HL-60 (cell line): Measurements from ENCODE around the gene SCG3.

Source experiments
- DNase-seq, 2 experiments: peaks; one replicate each; pipeline ENCODE4 v3.0.0-alpha.2; 2010 to 2020; ENCODE audit warnings: low read depth in 1 of 2, low spot score in 1 of 2
- H3K27ac ChIP-seq: fragments of 250-450 bp; sonication (Bioruptor Pico); replicated peaks from 2 replicates; pipeline ENCODE4 v1.5.1; 2020; ENCODE audit warnings: mild to moderate bottlenecking, moderate library complexity
- H3K27me3 ChIP-seq: fragments of 250-450 bp; sonication (Bioruptor Pico); 2 replicates; pipeline ENCODE4 v1.5.1; 2021; ENCODE audit warnings: mild to moderate bottlenecking, moderate library complexity; ENCODE audit not compliant: insufficient read depth, poor library complexity, severe bottlenecking
- H3K4me3 ChIP-seq: replicated peaks from 2 replicates; pipeline ENCODE4 v1.5.1; 2011; ENCODE audit warnings: mild to moderate bottlenecking, control low read depth, low read length; ENCODE audit not compliant: insufficient read depth
- GABPA ChIP-seq: IDR thresholded peaks from 2 replicates; pipeline ENCODE4 v1.6.1; 2012; ENCODE audit warnings: low read depth
- POLR2AphosphoS5 ChIP-seq: IDR thresholded peaks from 2 replicates; pipeline ENCODE4 v1.6.1; 2012; ENCODE audit warnings: low read depth
- SPI1 ChIP-seq: IDR thresholded peaks from 2 replicates; pipeline ENCODE4 v1.6.1; 2012; ENCODE audit warnings: low read depth, mild to moderate bottlenecking, borderline replicate concordance
- TF ChIP-seq, protein P1 (sequence below): IDR thresholded peaks from 2 replicates; pipeline ENCODE4 v1.6.1; 2012; ENCODE audit warnings: low read depth; ENCODE audit not compliant: insufficient replicate concordance
- TF ChIP-seq, protein P2 (sequence below): IDR thresholded peaks from one replicate; pipeline ENCODE4 v1.5.1; 2011; ENCODE audit warnings: low read length, control low read depth, inconsistent platforms; ENCODE audit not compliant: insufficient read depth

The SCG3 gene

DNA sequence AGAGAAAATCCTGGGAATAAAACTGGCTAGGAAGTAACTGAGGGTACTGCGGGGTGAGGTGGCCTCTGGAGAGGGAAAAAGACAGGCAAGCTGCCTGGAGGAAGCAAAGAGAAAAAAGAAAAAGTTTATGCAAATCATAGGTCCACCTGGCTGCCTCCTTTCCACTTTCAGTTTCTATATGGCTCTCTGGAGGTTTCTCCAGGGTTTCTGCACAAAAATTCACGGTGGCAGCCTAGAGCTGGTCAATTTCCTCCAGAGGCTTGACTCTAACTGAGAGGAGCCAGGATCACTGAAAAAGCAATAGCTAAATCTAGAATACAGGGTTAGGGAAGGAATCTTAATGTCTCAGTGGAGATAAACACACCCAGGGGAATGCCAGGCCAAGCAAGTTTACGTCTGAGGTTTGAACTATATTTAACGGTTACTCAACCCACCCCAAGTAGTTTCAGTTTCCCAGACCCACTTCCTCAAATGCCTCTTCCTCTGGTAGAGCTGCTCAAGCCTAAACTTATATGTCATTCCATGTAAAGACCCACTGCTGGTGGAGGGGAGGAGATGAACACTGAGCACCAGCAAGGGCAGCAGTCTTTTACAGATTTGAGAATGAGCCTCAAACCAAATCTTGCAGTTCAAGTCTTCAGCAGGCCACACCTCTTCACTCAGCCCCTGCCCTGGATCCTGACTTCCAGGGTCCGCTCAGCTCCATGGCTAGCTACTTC, 50.4 kb downstream of the SCG3 start:
- no peak for TF ChIP-seq GABPA
- TF ChIP-seq, protein P1, sequence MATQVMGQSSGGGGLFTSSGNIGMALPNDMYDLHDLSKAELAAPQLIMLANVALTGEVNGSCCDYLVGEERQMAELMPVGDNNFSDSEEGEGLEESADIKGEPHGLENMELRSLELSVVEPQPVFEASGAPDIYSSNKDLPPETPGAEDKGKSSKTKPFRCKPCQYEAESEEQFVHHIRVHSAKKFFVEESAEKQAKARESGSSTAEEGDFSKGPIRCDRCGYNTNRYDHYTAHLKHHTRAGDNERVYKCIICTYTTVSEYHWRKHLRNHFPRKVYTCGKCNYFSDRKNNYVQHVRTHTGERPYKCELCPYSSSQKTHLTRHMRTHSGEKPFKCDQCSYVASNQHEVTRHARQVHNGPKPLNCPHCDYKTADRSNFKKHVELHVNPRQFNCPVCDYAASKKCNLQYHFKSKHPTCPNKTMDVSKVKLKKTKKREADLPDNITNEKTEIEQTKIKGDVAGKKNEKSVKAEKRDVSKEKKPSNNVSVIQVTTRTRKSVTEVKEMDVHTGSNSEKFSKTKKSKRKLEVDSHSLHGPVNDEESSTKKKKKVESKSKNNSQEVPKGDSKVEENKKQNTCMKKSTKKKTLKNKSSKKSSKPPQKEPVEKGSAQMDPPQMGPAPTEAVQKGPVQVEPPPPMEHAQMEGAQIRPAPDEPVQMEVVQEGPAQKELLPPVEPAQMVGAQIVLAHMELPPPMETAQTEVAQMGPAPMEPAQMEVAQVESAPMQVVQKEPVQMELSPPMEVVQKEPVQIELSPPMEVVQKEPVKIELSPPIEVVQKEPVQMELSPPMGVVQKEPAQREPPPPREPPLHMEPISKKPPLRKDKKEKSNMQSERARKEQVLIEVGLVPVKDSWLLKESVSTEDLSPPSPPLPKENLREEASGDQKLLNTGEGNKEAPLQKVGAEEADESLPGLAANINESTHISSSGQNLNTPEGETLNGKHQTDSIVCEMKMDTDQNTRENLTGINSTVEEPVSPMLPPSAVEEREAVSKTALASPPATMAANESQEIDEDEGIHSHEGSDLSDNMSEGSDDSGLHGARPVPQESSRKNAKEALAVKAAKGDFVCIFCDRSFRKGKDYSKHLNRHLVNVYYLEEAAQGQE, result no peak
- TF ChIP-seq, protein P2, sequence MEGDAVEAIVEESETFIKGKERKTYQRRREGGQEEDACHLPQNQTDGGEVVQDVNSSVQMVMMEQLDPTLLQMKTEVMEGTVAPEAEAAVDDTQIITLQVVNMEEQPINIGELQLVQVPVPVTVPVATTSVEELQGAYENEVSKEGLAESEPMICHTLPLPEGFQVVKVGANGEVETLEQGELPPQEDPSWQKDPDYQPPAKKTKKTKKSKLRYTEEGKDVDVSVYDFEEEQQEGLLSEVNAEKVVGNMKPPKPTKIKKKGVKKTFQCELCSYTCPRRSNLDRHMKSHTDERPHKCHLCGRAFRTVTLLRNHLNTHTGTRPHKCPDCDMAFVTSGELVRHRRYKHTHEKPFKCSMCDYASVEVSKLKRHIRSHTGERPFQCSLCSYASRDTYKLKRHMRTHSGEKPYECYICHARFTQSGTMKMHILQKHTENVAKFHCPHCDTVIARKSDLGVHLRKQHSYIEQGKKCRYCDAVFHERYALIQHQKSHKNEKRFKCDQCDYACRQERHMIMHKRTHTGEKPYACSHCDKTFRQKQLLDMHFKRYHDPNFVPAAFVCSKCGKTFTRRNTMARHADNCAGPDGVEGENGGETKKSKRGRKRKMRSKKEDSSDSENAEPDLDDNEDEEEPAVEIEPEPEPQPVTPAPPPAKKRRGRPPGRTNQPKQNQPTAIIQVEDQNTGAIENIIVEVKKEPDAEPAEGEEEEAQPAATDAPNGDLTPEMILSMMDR, result no peak
- TF ChIP-seq POLR2AphosphoS5, result peak; percentile 37; the same call in 1 of the 2 replicates
- TF ChIP-seq SPI1, result peak; percentile 100
- no peaks in the 10 kb centered on the region for H3K27me3 ChIP-seq
- peak in 1 of 2 experiments; percentile 84 for DNase-seq
- peak overlapping the region; percentile 44 for H3K4me3 ChIP-seq
- H3K27ac ChIP-seq, result peak overlapping the region; percentile 41

DNA sequence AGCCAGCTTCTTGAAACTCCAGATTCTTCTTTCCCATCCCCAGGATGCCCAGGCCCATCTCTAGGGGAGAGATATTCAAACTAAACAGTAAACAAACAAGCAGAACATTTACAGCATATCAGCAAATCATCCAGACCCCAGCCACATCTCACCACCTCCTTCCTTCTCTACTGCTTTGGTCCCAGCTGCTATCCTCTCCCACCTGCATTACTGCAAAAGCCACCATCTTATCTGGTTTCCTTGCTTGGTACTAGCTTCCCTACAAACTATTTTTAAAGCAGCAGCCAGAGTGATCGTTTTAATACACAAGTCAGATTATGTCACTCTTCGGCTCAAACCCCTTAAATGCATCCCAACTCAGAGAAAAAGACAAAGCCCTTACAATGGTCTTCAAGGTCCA, 51.3 kb downstream of the SCG3 start:
- H3K4me3 ChIP-seq, result no peak overlapping the region
- H3K27me3 ChIP-seq, result no peaks in the 10 kb centered on the region
- peak overlapping the region; percentile 41; the same call in 1 of the 2 replicates for H3K27ac ChIP-seq
- DNase-seq, result no peak
- TF ChIP-seq, protein P2, result no peak
- TF ChIP-seq GABPA (no peak), SPI1 (no peak), POLR2AphosphoS5 (no peak)
- TF ChIP-seq, protein P1, result no peak

DNA sequence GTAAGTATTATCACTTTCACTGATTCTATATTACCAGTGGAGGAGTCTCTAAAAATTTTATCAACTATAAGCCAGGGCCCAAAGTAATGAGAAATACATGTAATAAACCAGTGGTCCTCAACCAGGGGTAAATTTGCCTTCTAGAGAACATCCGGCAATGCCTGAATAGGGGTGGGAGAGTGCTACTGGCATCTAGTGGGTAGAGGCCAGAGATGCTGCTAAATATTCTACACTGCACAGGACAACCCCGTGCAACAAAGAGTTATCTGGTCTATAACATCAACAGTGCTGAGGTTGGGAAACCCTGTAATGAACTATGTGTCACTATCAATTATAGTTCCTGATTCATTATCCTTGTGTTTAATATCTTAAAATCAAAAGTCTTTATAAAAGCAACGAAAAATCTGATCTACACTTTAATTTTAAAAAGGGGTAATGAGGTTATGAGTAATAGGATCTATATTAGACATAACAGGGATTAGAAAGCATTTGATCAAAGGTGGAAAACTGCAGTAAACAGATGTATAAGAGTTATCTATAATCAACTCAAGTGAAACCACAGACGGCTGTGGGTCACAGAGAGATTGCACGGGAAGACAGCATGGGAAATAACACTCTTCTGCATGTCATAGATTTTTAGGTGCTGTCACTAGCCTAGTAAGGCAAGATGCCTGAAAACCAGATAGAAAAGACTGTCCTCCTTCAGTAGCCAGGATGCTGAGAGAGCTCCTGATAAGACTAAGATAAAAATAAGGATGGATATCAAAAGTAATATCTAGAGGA, 54.1 kb downstream of the SCG3 start:
- Histone ChIP-seq H3K27me3 (no peaks in the 10 kb centered on the region), H3K27ac (no peak overlapping the region), H3K4me3 (no peak overlapping the region)
- peak in 1 of 2 experiments; percentile 31 for DNase-seq
- TF ChIP-seq GABPA (no peak), POLR2AphosphoS5 (no peak)
- TF ChIP-seq, protein P2, result no peak
- TF ChIP-seq, protein P1, result no peak
